Ishikawa (cell line): ENCODE results near the gene ASIC2.

ENCODE experiments used
- CEBPB ChIP-seq: IDR thresholded peaks from 2 replicates; pipeline ENCODE4 v1.6.1; 2012
- CREB1 ChIP-seq: IDR thresholded peaks from 2 replicates; pipeline ENCODE4 v1.6.1; 2012; ENCODE audit warnings: low read depth
- EGR1 ChIP-seq: IDR thresholded peaks from 2 replicates; pipeline ENCODE4 v1.6.1; 2012
- EP300 ChIP-seq: IDR thresholded peaks from 2 replicates; pipeline ENCODE4 v1.6.1; 2012; ENCODE audit warnings: borderline replicate concordance
- FOXM1 ChIP-seq: IDR thresholded peaks from 2 replicates; pipeline ENCODE4 v1.6.1; 2012; ENCODE audit warnings: low read depth, borderline replicate concordance
- NFIC ChIP-seq: IDR thresholded peaks from 2 replicates; pipeline ENCODE4 v1.6.1; 2012
- RAD21 ChIP-seq: IDR thresholded peaks from 2 replicates; pipeline ENCODE4 v1.6.1; 2012; ENCODE audit warnings: low read depth
- TAF1 ChIP-seq: IDR thresholded peaks from 2 replicates; pipeline ENCODE4 v1.6.1; 2012; ENCODE audit warnings: low read depth, mild to moderate bottlenecking
- TCF12 ChIP-seq: IDR thresholded peaks from 2 replicates; pipeline ENCODE4 v1.6.1; 2012; ENCODE audit warnings: low read depth
- TEAD4 ChIP-seq: IDR thresholded peaks from 2 replicates; pipeline ENCODE4 v1.6.1; 2012
- YY1 ChIP-seq: IDR thresholded peaks from 2 replicates; pipeline ENCODE4 v1.6.1; 2012; ENCODE audit warnings: low read depth
- ZBTB7A ChIP-seq: IDR thresholded peaks from 2 replicates; pipeline ENCODE4 v1.6.1; 2012; ENCODE audit warnings: low read depth
- TF ChIP-seq, protein P1 (sequence below): IDR thresholded peaks from 2 replicates; pipeline ENCODE4 v1.6.1; 2012
- TF ChIP-seq, protein P2 (sequence below): IDR thresholded peaks from 2 replicates; pipeline ENCODE4 v1.6.1; 2012; ENCODE audit warnings: low read depth, mild to moderate bottlenecking
- TF ChIP-seq, protein P3 (sequence below): IDR thresholded peaks from 2 replicates; pipeline ENCODE4 v1.6.1; 2012

The ASIC2 gene

DNA sequence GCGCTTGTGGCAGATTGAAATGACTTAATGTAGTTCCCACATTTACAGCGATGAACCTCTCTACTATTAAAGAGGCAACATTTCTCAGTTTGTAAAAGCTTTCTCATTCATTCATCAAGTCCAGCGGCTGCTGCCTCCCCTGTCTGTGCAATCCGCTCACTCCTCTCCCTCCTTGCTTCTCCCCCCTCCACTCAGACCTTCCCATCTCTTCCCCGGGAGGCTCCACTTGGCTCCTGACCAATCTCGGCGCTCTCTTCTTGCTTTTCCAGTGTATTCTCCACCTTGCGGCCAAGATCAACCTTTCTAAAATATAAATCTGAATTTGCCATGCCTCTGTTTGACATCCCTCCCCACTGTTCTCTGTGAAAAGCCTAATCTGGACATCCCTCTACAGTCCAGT lies 117.5 kb downstream of the ASIC2 start:
- TF ChIP-seq TCF12, result no peak

DNA sequence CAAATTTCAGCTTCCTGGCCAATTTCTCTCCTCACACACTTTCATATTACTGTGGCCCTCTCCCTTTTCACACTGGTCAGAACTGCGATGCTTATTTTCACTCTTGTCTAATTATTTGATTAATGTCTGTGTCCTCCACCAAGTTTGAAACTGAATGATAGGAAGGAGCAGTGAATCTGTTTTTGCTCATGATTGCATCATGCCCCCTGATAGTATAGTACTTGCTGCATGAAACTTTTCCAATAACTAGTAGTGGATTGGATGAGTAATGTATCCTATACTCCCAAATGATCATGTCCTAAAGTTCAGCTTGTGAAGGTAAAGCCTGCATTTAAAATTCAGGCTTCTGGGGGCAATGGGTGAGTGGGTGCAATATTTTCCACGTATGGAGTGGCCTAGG lies 121.2 kb downstream of the ASIC2 start:
- no peak for TF ChIP-seq YY1
- TF ChIP-seq, protein P1, sequence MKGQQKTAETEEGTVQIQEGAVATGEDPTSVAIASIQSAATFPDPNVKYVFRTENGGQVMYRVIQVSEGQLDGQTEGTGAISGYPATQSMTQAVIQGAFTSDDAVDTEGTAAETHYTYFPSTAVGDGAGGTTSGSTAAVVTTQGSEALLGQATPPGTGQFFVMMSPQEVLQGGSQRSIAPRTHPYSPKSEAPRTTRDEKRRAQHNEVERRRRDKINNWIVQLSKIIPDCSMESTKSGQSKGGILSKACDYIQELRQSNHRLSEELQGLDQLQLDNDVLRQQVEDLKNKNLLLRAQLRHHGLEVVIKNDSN, result no peak
- TF ChIP-seq CREB1, result no peak
- no peak for TF ChIP-seq RAD21
- no peak for TF ChIP-seq TCF12
- no peak for TF ChIP-seq ZBTB7A
- TF ChIP-seq, protein P2, sequence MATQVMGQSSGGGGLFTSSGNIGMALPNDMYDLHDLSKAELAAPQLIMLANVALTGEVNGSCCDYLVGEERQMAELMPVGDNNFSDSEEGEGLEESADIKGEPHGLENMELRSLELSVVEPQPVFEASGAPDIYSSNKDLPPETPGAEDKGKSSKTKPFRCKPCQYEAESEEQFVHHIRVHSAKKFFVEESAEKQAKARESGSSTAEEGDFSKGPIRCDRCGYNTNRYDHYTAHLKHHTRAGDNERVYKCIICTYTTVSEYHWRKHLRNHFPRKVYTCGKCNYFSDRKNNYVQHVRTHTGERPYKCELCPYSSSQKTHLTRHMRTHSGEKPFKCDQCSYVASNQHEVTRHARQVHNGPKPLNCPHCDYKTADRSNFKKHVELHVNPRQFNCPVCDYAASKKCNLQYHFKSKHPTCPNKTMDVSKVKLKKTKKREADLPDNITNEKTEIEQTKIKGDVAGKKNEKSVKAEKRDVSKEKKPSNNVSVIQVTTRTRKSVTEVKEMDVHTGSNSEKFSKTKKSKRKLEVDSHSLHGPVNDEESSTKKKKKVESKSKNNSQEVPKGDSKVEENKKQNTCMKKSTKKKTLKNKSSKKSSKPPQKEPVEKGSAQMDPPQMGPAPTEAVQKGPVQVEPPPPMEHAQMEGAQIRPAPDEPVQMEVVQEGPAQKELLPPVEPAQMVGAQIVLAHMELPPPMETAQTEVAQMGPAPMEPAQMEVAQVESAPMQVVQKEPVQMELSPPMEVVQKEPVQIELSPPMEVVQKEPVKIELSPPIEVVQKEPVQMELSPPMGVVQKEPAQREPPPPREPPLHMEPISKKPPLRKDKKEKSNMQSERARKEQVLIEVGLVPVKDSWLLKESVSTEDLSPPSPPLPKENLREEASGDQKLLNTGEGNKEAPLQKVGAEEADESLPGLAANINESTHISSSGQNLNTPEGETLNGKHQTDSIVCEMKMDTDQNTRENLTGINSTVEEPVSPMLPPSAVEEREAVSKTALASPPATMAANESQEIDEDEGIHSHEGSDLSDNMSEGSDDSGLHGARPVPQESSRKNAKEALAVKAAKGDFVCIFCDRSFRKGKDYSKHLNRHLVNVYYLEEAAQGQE, result no peak
- TF ChIP-seq, protein P3, sequence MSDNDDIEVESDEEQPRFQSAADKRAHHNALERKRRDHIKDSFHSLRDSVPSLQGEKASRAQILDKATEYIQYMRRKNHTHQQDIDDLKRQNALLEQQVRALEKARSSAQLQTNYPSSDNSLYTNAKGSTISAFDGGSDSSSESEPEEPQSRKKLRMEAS, result no peak
- TF ChIP-seq TAF1, result no peak
- TF ChIP-seq FOXM1, result no peak
- TF ChIP-seq EGR1, result no peak
- no peak for TF ChIP-seq EP300
- TF ChIP-seq NFIC, result no peak
- TF ChIP-seq TEAD4, result no peak
- no peak for TF ChIP-seq CEBPB

DNA sequence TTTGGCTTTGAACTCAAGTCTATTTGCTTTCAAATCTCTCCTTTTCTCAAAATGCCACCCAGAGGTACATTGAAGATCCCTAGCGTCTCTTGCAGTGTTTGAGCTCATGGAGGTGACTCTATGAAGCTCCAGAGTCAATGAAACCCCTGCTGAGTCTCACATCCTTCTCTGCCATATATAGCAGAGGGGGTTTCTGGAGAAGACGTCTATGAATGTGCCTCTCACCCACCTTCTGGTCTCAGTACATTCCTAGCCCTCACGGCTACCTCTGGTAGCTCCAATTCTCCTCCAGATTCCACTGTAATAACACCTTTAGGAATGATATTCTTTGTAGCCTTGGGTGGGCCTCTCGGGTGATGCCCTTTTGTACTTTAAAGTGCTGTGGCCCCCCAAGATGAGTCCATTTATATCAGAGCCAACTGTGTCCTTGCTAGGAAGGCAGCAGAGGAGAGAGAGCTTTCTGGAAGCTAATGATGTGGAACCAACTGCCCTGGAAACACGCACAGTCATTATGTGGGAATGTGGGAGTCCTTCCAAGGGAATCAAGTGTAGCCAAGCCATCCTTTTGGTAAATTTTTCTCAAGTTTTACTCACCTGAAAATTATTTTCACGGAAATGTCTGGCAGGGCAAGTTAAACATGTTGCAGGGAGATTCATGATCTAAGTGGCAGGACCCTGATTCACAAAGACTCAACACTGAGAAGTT lies 123.4 kb downstream of the ASIC2 start:
- TF ChIP-seq TCF12, result peak; percentile 85
- TF ChIP-seq FOXM1, result peak; percentile 62; the same call in 1 of the 2 replicates
- TF ChIP-seq, protein P1, result no peak
- TF ChIP-seq TEAD4, result peak; percentile 95
- no peak for TF ChIP-seq ZBTB7A
- TF ChIP-seq, protein P2, result no peak
- peak; percentile 81 for TF ChIP-seq EP300
- peak; percentile 90 for TF ChIP-seq NFIC
- TF ChIP-seq EGR1, result no peak

DNA sequence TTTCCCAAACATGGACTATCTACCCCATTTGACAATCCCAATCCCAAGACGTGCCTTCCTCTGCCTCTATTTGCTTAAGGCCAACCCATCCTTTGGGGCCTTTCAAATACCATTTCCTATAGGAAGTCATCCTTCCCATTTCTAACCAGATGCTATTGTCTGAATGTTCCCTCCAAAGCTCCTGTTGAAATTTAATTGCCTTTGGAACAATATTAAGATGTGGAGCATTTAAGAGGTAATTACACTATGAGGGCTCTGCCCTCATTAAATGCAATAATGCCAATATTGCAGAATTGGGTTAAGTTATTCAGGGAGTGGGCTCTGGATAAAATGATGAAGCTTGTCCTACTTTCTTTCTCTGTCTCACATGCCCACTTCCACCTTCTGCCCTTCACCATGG lies 125.4 kb downstream of the ASIC2 start:
- TF ChIP-seq RAD21 (no peak), EGR1 (no peak), TEAD4 (no peak), EP300 (no peak), TAF1 (no peak), CEBPB (no peak), TCF12 (no peak), NFIC (no peak), FOXM1 (no peak), CREB1 (no peak), YY1 (no peak), ZBTB7A (no peak)
- TF ChIP-seq, protein P3, result no peak
- TF ChIP-seq, protein P2, result no peak
- TF ChIP-seq, protein P1, result no peak
